Heart left ventricle (tissue), 16 donors: ENCODE results near the gene FKBP1A. TPM values are rescaled to one million over a fixed set of nuclear protein-coding genes. Genes with fewer than 3 reads are reported as not detected.
A peak's percentile ranks its signal among the peaks of the same experiment; 100 is the strongest.

Experiments
- ATAC-seq, 4 donors: fragments of 200-7000 bp; cut with Tn5 transposase; one replicate each; pipeline ENCODE4 v1.9.1; 2020 to 2022; ENCODE audit warnings: moderate library complexity in 4 of 4, mild to moderate bottlenecking in 3 of 4, moderate number of reproducible peaks in 1 of 4
- DNase-seq, 5 donors: peaks; one replicate each; pipeline ENCODE4 v3.0.0-alpha.2; 2020
- H3K27ac ChIP-seq, 12 donors: fragments of 200-600 bp; sonication (generic) in 4 of 12; one replicate each; pipeline versions ENCODE4 v1.5.0 to v1.8.0; 2016 to 2022; ENCODE audit warnings: mild to moderate bottlenecking in 2 of 12
- H3K27me3 ChIP-seq, 9 donors: fragments of 200-600 bp; sonication (generic) in 2 of 9; one replicate each; pipeline versions ENCODE4 v1.5.1 to v1.8.0; 2016 to 2022; ENCODE audit warnings: mild to moderate bottlenecking in 3 of 9
- H3K36me3 ChIP-seq, 9 donors: fragments of 200-600 bp; sonication (generic) in 2 of 9; one replicate each; pipeline versions ENCODE4 v1.5.0 to v1.8.0; 2018 to 2022; ENCODE audit warnings: mild to moderate bottlenecking in 2 of 9
- H3K4me1 ChIP-seq, 12 donors: fragments of 200-600 bp; sonication (generic) in 4 of 12; one replicate each; pipeline versions ENCODE4 v1.5.0 to v1.8.0; 2016 to 2022; ENCODE audit warnings: mild to moderate bottlenecking in 3 of 12
- H3K4me3 ChIP-seq, 12 donors: fragments of 200-600 bp; sonication (generic) in 4 of 12; one replicate each; pipeline versions ENCODE4 v1.5.0 to v1.8.0; 2017 to 2022; ENCODE audit warnings: mild to moderate bottlenecking in 9 of 12, moderate library complexity in 4 of 12
- H3K9me3 ChIP-seq, 12 donors: fragments of 200-600 bp; sonication (generic) in 4 of 12; one replicate each; pipeline versions ENCODE4 v1.5.0 to v1.8.0; 2016 to 2022; ENCODE audit warnings: mild to moderate bottlenecking in 1 of 12
- CTCF ChIP-seq, 12 donors: fragments of 200-600 bp; sonication (generic) in 4 of 12; IDR thresholded peaks; one replicate each; pipeline versions ENCODE4 v1.5.0 to v1.8.0; 2018 to 2022; ENCODE audit warnings: antibody characterized with exemption in 12 of 12, mild to moderate bottlenecking in 5 of 12
- POLR2A ChIP-seq, 2 donors: fragments of 450-650 bp; IDR thresholded peaks; one replicate each; pipeline ENCODE4 v1.6.1; 2017; ENCODE audit warnings: antibody characterized with exemption in 2 of 2, mild to moderate bottlenecking in 2 of 2, moderate library complexity in 2 of 2
- WGBS, 4 donors: extraction: QIAGEN DNeasy Blood & Tissue Kit in 2 of 4; methylation state at CpG; one replicate each; pipeline versions ENCODE4 v1.1.5 to v1.1.7; 2013 to 2018; 5-methylcytosine and 5-hydroxymethylcytosine counted together
- intact Hi-C, 10 donors: fragments of 100-400 bp; cut with DNase I; formaldehyde crosslinking; loops; one replicate each; pipeline versions ENCODE4 v1.11.1 to v1.14.2; 2022
- polyA plus RNA-seq, 2 donors: library from polyadenylated mRNA; stranded (reverse); fragments of 200-250 nt; gene quantifications; one replicate each; pipeline ENCODE4 v1.2.3, GENCODE V29; 2013
- total RNA-seq, 9 donors: library from RNA; depleted of rRNA in 2 of 9; stranded (reverse); fragments of >200 nt in 2 of 9; fragmentation: NEBNext Ultra II Directional in 3 of 9; extraction: Animal tissue kit (Norgen Biotek cat#: 25700) in 3 of 9; gene quantifications; one replicate each; pipeline versions ENCODE4 v1.1.0 to v1.2.4, GENCODE V29; 2016 to 2023
- donor health status: ischemic (EF 13 %, LVEDD 7.1; RV severe dilation, severe dysfunction).
- donor health status: healthy with polysubstance abuse.
- donor health status: DM: no; HTN: yes; CAD: no.
- donor health status: DM: no; HTN: no; CAD: no.
- donor health status: ischemic (EF 25% LVEDD 6.9; RV normal size, moderate dysfunction).
- donor health status: ischemic (EF 25% LVEDD 5.7; RV mildly dilated, moderate dysfunction).
- donor health status: healthy.
- donor health status: DM: yes; HTN: yes; CAD: no.
- donor health status: ischemic (EF 35%, LVEDD 5.7; RV mildly dilated, moderate dysfunction).
- donor health status: nonischemic (EF 11% LVEDD 7.7; RV severe dilation, severe dysfunction).
- donor health status: DM: yes; HTN: yes; CAD: no.
- donor health status: PGD.
- donor health status: ischemic (EF 29% LVEDD 5.4; RV normal size, mild dysfunction).
- donor health status: nonischemic (EF 23%, LVEDD 6.1; RV moderate dilation, normal function).

FKBP1A gene
- total and polyA plus RNA-seq, 11 donors, result 71.3 to 401 (median 144) TPM

DNA sequence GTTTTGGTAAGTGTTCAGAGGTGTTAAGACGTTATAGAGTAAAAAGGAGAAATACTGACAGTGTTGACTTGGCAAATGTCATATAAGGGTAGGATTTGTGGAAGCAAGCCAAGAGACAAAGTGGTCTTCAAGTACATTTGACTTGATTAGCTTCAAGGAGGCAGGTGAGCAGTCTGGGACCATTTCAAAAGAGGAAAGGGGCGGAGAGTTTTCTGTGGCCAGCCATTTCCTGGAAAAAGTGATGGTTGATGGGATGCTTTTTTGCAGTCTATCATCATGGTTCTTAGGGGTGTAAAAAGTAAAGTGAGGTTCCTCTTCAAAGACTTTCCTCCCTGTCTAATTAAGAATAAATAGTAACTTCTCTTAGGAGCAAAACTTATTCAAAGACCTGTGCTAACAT lies 28.7 kb downstream of the FKBP1A start:
- Histone ChIP-seq H3K4me1 (peaks cover 0 to 19% (median 0%) of the 10 kb centered on the region in 12 donors), H3K4me3 (no peak overlapping the region), H3K36me3 (peaks cover 0 to 63% (median 42%) of the 10 kb centered on the region in 9 donors), H3K27ac (peak overlapping the region in 1 of 12 donors; percentile 25), H3K9me3 (no peaks in the 10 kb centered on the region), H3K27me3 (no peaks in the 10 kb centered on the region)
- ATAC-seq (no peak), DNase-seq (no peak)
- 65 to 72% (median 70%) methylated on average over 2 of the region's 2 CpGs for WGBS, 4 donors
- intact Hi-C loops, result no loop called here
- TF ChIP-seq CTCF (IDR thresholded peaks at IDR 0.05) (no peak), POLR2A (IDR thresholded peaks at IDR 0.05) (no peak)

DNA sequence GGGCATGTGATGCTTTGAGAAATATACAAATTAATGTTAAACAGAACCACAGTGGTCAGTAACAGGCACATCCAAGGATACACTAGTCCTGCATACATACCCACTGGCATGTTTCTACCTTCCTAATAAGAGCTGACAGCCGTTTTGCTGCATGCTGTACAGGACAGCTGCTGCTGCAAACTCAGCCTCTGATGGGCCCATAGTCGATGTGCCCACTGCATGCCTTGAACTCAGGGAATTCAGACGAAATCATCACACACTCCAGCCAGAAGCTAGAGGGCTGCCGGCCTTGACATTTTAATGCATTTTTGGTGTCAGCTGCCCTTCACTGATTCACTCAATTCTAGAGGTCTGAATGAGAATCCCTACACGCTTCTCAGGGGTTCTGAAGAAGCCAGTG lies 29.3 kb downstream of the FKBP1A start:
- DNase-seq (no peak), ATAC-seq (no peak)
- Histone ChIP-seq H3K9me3 (no peaks in the 10 kb centered on the region), H3K27ac (peak overlapping the region in 1 of 12 donors; percentile 25), H3K4me3 (no peak overlapping the region), H3K4me1 (peaks cover 0 to 19% (median 0%) of the 10 kb centered on the region in 12 donors), H3K36me3 (peaks cover 0 to 58% (median 37%) of the 10 kb centered on the region in 9 donors), H3K27me3 (no peaks in the 10 kb centered on the region)
- WGBS, 4 donors, result 85 to 95% (median 86%) methylated on average over 5 of the region's 5 CpGs
- TF ChIP-seq POLR2A (IDR thresholded peaks at IDR 0.05), result no peak
- TF ChIP-seq CTCF (IDR thresholded peaks at IDR 0.05), result no peak
- intact Hi-C loops, result no loop called here

- peaks cover 0 to 55% (median 26%) of the 10 kb centered on the region in 9 donors for H3K36me3 ChIP-seq
- no peak overlapping the region for H3K27ac ChIP-seq
- intact Hi-C loops, result no loop called here
- TF ChIP-seq POLR2A (IDR thresholded peaks at IDR 0.05), result no peak
- TF ChIP-seq CTCF (IDR thresholded peaks at IDR 0.05), result no peak
- no peak for ATAC-seq
- no peaks in the 10 kb centered on the region for H3K9me3 ChIP-seq
- 61 to 95% (median 78%) methylated on average over 2 of the region's 2 CpGs for WGBS, 4 donors
- H3K4me3 ChIP-seq, result no peak overlapping the region
- peaks cover 0 to 19% (median 0%) of the 10 kb centered on the region in 12 donors for H3K4me1 ChIP-seq
- H3K27me3 ChIP-seq, result no peaks in the 10 kb centered on the region
- no peak for DNase-seq
Observed at GRCh38 chr20:1362484-1362883, 30.4 kb downstream of the FKBP1A start.

DNA sequence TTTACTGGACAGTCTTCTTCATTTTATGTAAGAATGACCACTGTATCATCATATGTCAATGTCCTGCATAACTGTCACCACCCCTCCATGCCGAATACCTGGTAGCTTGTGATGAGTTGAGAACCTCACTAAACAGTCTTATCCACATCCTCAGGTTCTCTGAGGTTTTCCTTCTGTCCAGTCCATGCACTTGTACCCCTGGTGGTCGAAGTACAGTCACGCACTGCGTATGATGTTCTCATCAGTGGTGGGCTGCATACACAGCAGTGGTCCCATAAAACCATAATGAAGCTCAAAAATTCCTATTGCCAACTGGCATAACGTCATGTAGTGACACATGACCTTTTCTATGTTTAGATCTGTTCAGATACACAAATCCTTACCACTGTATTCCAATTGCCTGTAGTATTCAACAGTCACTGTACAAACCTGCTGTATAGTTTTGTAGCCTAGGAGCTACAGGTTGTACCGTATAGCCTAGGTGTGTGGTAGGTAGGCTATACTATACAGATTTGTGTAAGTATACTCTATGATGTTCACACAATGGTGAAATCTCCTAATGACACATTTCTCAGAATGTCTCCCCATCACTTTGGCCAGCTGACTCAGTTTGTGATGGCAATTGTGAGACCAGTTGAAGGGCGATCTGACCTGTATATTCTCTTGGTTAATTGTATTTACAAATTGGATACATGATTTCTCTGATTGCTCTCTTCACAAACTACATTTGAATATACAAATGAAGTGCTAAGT lies 32.6 kb downstream of the FKBP1A start:
- Histone ChIP-seq H3K9me3 (no peaks in the 10 kb centered on the region), H3K27ac (no peak overlapping the region), H3K4me3 (no peak overlapping the region), H3K4me1 (peaks cover 0 to 19% (median 0%) of the 10 kb centered on the region in 12 donors), H3K36me3 (peaks cover 0 to 49% (median 25%) of the 10 kb centered on the region in 9 donors), H3K27me3 (no peaks in the 10 kb centered on the region)
- TF ChIP-seq CTCF (IDR thresholded peaks at IDR 0.05) (no peak), POLR2A (IDR thresholded peaks at IDR 0.05) (no peak)
- ATAC-seq, result no peak
- 81 to 95% (median 91%) methylated on average over 6 to 7 of the region's 7 CpGs for WGBS, 4 donors
- no peak for DNase-seq
- intact Hi-C loops, result no loop called here
